Thyroid gland (tissue), 4 donors: ENCODE measurements around the gene IQGAP2.

Experiments
- CTCF ChIP-seq, 6 experiments: fragments of 200-600 bp in 3 of 6; fragments of 450-650 bp in 3 of 6; sonication (generic) in 3 of 6; IDR thresholded peaks; one replicate each; pipeline ENCODE4 v1.5.1; 2016 to 2019; ENCODE audit warnings: antibody characterized with exemption in 6 of 6, mild to moderate bottlenecking in 2 of 6, inconsistent platforms in 1 of 6, moderate library complexity in 1 of 6
- POLR2A ChIP-seq, 2 donors: fragments of 450-650 bp; IDR thresholded peaks; one replicate each; pipeline ENCODE4 v1.6.1; 2017; ENCODE audit warnings: antibody characterized with exemption in 2 of 2, mild to moderate bottlenecking in 2 of 2, moderate library complexity in 1 of 2

GRCh38 chr5:76468635-76469425, 65.7 kb downstream of the IQGAP2 start:
- TF ChIP-seq CTCF (IDR thresholded peaks at IDR 0.05) (no peak), POLR2A (IDR thresholded peaks at IDR 0.05) (no peak)
